ENCODE data around the gene SFXN2. TPM values are rescaled to one million over a fixed set of nuclear protein-coding genes. Genes with fewer than 3 reads are reported as not detected.

Gene SFXN2
- total RNA-seq, 6 experiments from 2014 or later, result 7.1 to 29.7 (median 16.5) TPM

DNA sequence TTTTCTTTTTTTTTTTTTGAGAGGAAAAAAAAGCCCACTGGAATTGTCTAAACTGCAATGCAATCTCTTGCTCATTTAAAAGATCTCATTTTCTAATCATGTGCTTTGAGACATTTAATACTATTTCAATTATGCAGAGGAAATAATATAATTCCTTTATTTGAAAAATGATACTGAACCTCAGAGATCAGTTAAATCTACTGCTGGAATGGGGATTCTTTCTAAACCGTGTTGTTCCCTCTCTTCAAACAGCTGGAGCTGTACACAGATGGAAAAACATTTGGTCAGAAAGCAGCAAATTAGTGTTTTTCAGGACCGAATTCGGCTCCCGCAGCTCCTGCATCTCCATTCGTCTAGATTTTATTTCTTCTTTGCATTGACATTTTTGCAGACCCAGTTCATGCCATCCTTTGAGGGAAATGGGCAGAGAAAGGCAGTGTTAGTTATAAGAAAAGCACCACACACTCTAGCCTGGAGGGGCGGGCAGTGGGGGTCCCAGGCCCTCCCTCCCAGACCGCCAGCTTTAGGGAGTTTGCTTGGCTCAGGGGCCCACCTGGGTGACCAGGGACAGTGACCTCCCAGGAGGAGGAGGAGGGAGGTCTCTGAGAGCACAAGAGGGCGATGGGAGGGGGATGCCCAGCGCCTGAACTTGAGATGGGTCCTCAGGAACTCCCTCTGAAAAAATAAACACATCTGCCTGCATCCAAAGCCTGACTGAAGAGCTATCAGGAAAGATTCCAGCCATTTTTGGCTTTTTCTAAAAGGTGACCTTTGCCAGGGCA is 37.7 kb upstream of the SFXN2 start:
- 71% methylated on average over 7 of the region's 9 CpGs for WGBS (ENCODE audit: insufficient coverage, low coverage, low lambda C conversion rate, missing lambda C conversion rate)
- DNase-seq (no peak), ATAC-seq (no peak)
- no peak overlapping the region for H3K4me3 ChIP-seq
- no peaks in the 10 kb centered on the region for H3K9me3 ChIP-seq
- H3K27me3 ChIP-seq, result no peaks in the 10 kb centered on the region
- intact Hi-C loops (cut with DNase I), result no loop called here
- H3K4me1 ChIP-seq, result peaks cover 0 to 20% (median 0%) of the 10 kb centered on the region in 4 donors
- peak overlapping the region in 1 of 3 donors; percentile 1 for H3K27ac ChIP-seq
- H3K36me3 ChIP-seq, result no peaks in the 10 kb centered on the region
- no peak for TF ChIP-seq POLR2A (IDR thresholded peaks at IDR 0.05)
- TF ChIP-seq, protein P1, sequence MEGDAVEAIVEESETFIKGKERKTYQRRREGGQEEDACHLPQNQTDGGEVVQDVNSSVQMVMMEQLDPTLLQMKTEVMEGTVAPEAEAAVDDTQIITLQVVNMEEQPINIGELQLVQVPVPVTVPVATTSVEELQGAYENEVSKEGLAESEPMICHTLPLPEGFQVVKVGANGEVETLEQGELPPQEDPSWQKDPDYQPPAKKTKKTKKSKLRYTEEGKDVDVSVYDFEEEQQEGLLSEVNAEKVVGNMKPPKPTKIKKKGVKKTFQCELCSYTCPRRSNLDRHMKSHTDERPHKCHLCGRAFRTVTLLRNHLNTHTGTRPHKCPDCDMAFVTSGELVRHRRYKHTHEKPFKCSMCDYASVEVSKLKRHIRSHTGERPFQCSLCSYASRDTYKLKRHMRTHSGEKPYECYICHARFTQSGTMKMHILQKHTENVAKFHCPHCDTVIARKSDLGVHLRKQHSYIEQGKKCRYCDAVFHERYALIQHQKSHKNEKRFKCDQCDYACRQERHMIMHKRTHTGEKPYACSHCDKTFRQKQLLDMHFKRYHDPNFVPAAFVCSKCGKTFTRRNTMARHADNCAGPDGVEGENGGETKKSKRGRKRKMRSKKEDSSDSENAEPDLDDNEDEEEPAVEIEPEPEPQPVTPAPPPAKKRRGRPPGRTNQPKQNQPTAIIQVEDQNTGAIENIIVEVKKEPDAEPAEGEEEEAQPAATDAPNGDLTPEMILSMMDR (IDR thresholded peaks at IDR 0.05), result no peak

GRCh38 chr10:102677331-102678067 is 36.9 kb upstream of the SFXN2 start:
- Histone ChIP-seq H3K4me1 (peaks cover 0 to 20% (median 0%) of the 10 kb centered on the region in 4 donors), H3K27me3 (no peaks in the 10 kb centered on the region), H3K36me3 (no peaks in the 10 kb centered on the region), H3K4me3 (no peak overlapping the region), H3K27ac (no peak overlapping the region), H3K9me3 (no peaks in the 10 kb centered on the region)
- 81% methylated on average over 6 of the region's 9 CpGs for WGBS (ENCODE audit: insufficient coverage, low coverage, low lambda C conversion rate, missing lambda C conversion rate)
- no peak for DNase-seq
- ATAC-seq, result no peak
- no peak for TF ChIP-seq POLR2A (IDR thresholded peaks at IDR 0.05)
- TF ChIP-seq, protein P1 (IDR thresholded peaks at IDR 0.05), result no peak
- intact Hi-C loops (cut with DNase I), result no loop called here

GRCh38 chr10:102678068-102678400 is 36.4 kb upstream of the SFXN2 start:
- no peak for DNase-seq
- Histone ChIP-seq H3K9me3 (no peaks in the 10 kb centered on the region), H3K36me3 (no peaks in the 10 kb centered on the region), H3K4me1 (peaks cover 0 to 20% (median 0%) of the 10 kb centered on the region in 4 donors), H3K27me3 (no peaks in the 10 kb centered on the region), H3K27ac (no peak overlapping the region), H3K4me3 (no peak overlapping the region)
- TF ChIP-seq, protein P1 (IDR thresholded peaks at IDR 0.05), result no peak
- TF ChIP-seq POLR2A (IDR thresholded peaks at IDR 0.05), result no peak
- WGBS (ENCODE audit: insufficient coverage, low coverage, low lambda C conversion rate, missing lambda C conversion rate), result 41% methylated on average over 9 of the region's 9 CpGs
- ATAC-seq, result peak in 1 of 4 donors; percentile 20
- intact Hi-C loops (cut with DNase I), result no loop called here

GRCh38 chr10:102678842-102679289 is 35.6 kb upstream of the SFXN2 start:
- H3K4me3 ChIP-seq, result peak overlapping the region in 1 of 3 donors; percentile 36
- H3K27ac ChIP-seq, result no peak overlapping the region
- 10% methylated on average over 3 of the region's 9 CpGs for WGBS (ENCODE audit: insufficient coverage, low coverage, low lambda C conversion rate, missing lambda C conversion rate)
- H3K4me1 ChIP-seq, result peaks cover 0 to 20% (median 0%) of the 10 kb centered on the region in 4 donors
- intact Hi-C loops (cut with DNase I), result no loop called here
- TF ChIP-seq, protein P1 (IDR thresholded peaks at IDR 0.05), result peak; percentile 53 to 71 (median 66)
- no peak for TF ChIP-seq POLR2A (IDR thresholded peaks at IDR 0.05)
- ATAC-seq, result peak; percentile 82 to 87 (median 84)
- H3K9me3 ChIP-seq, result no peaks in the 10 kb centered on the region
- DNase-seq, result peak; percentile 68 to 79 (median 79)
- H3K36me3 ChIP-seq, result no peaks in the 10 kb centered on the region
- H3K27me3 ChIP-seq, result no peaks in the 10 kb centered on the region

Data from right lobe of liver (tissue), 6 donors.